K562 (cell line): ENCODE measurements around the gene ACYP2. TPM values are rescaled to one million over a fixed set of nuclear protein-coding genes. Genes with fewer than 3 reads are reported as not detected.
A peak's percentile ranks its signal among the peaks of the same experiment; 100 is the strongest.

Experiments
- ATAC-seq: fragments of 200-7000 bp; cut with Tn5 transposase; 3 replicates; pipeline ENCODE4 v1.9.1; 2020; ENCODE audit warnings: moderate library complexity
- BruUV-seq: library from RNA; stranded (reverse); fragments of 400-500 nt; replicated peaks from 2 replicates; lab custom pipeline; 2021; lab: Mats Ljungman, UMichigan
- CTCF ChIA-PET: fragments of 300-600 bp; formaldehyde crosslinking; extraction: SDS; loops from one replicate; lab custom pipeline; 2021; ENCODE audit warnings: low intra/inter-chr PET ratio; lab: Yijun Ruan, JAX
- POLR2A ChIA-PET: fragments of 300-600, 350-650 bp; sonication (Branson Sonifier 250); formaldehyde crosslinking; extraction: SDS; loops from one replicate; lab custom pipeline; 2021; ENCODE audit warnings: antibody characterized with exemption, inconsistent platforms; lab: Yijun Ruan, JAX
- DNase-seq, 4 experiments: peaks; one replicate each; pipeline versions ENCODE4 v3.0.0 to v3.0.0-alpha.2; 2011 to 2018; ENCODE audit warnings: low spot score in 3 of 4, mixed read lengths in 3 of 4; ENCODE audit errors: extremely low read depth in 1 of 4
- FAIRE-seq: peaks from 2 replicates; lab custom pipeline; 2011; peaks lifted over from hg19 to GRCh38; lab: Jason Lieb, UNC
- H2AFZ ChIP-seq: 2 replicates; pipeline ENCODE4 v1.6.0; 2011; ENCODE audit warnings: low read depth, low read length, control low read depth, inconsistent platforms
- H3K27ac ChIP-seq: fragments of 200-600 bp; 3 replicates; pipeline ENCODE4 v1.8.0; 2011; ENCODE audit warnings: low read depth, mild to moderate bottlenecking, control low read depth, inconsistent platforms, low read length, moderate library complexity, mixed read lengths; ENCODE audit errors: extremely low read depth
- H3K27me3 ChIP-seq, 2 experiments: fragments of 300-600 bp in 1 of 2; 2 replicates in 1 of 2; 3 replicates in 1 of 2; pipeline versions ENCODE4 v1.6.0 to v1.8.0; 2011; ENCODE audit warnings: inconsistent platforms in 2 of 2, low read length in 2 of 2, mild to moderate bottlenecking in 1 of 2, mixed read lengths in 1 of 2, moderate library complexity in 1 of 2; ENCODE audit not compliant: control insufficient read depth in 2 of 2, insufficient read depth in 2 of 2
- H3K36me3 ChIP-seq: fragments of 300-600 bp; 3 replicates; pipeline ENCODE4 v1.8.0; 2011; ENCODE audit warnings: mild to moderate bottlenecking, low read length, inconsistent platforms; ENCODE audit not compliant: control insufficient read depth, insufficient read depth
- H3K4me1 ChIP-seq, 2 experiments: fragments of 200-600 bp in 1 of 2; replicated peaks in 1 of 2; 2 replicates in 1 of 2; 3 replicates in 1 of 2; pipeline versions ENCODE4 v1.5.1 to v1.8.0; 2011; ENCODE audit warnings: inconsistent platforms in 2 of 2, low read length in 2 of 2, mild to moderate bottlenecking in 1 of 2, mixed read lengths in 1 of 2, moderate library complexity in 1 of 2; ENCODE audit not compliant: control insufficient read depth in 2 of 2, insufficient read depth in 2 of 2
- H3K4me2 ChIP-seq: 2 replicates; pipeline ENCODE4 v1.6.1; 2011; ENCODE audit warnings: low read length, control low read depth, inconsistent platforms, mixed read lengths; ENCODE audit not compliant: insufficient read depth
- H3K4me3 ChIP-seq: fragments of 200-600 bp; sonication (generic), shearing (Covaris generic); 2 replicates; pipeline ENCODE4 v1.5.1; 2016; ENCODE audit warnings: control low read depth, inconsistent platforms
- H3K79me2 ChIP-seq: fragments of 200-600 bp; 3 replicates; pipeline ENCODE4 v1.8.0; 2011; ENCODE audit warnings: low read length, inconsistent platforms; ENCODE audit not compliant: control insufficient read depth, insufficient read depth
- H3K9ac ChIP-seq, 2 experiments: 2 replicates each; pipeline versions ENCODE4 v1.6.0 to v1.6.1; 2011; ENCODE audit warnings: low read depth in 2 of 2, low read length in 2 of 2, control low read depth in 1 of 2, inconsistent platforms in 1 of 2, mild to moderate bottlenecking in 1 of 2, mixed read lengths in 1 of 2; ENCODE audit not compliant: insufficient read depth in 1 of 2
- H3K9me1 ChIP-seq: one replicate; pipeline ENCODE4 v1.6.0; 2011; ENCODE audit warnings: inconsistent platforms, mild to moderate bottlenecking, low read length, moderate library complexity; ENCODE audit not compliant: control insufficient read depth, insufficient read depth
- H3K9me3 ChIP-seq: replicated peaks from 2 replicates; pipeline ENCODE4 v1.5.1; 2011; ENCODE audit warnings: low read depth, low read length, inconsistent platforms; ENCODE audit not compliant: control insufficient read depth, insufficient read depth
- H4K20me1 ChIP-seq: replicated peaks from 2 replicates; pipeline ENCODE4 v1.6.1; 2011; ENCODE audit warnings: low read length, inconsistent platforms, mixed read lengths; ENCODE audit not compliant: control insufficient read depth, insufficient read depth
- BCOR ChIP-seq: fragments of 450-650 bp; IDR thresholded peaks from 2 replicates; pipeline ENCODE4 v1.6.1; 2016
- C11orf30 ChIP-seq: fragments of 450-650 bp; IDR thresholded peaks from 2 replicates; pipeline ENCODE4 v1.6.1; 2016; ENCODE audit warnings: low read depth, mild to moderate bottlenecking
- CHD1 ChIP-seq: fragments of 200-600 bp; sonication (generic); IDR thresholded peaks from one replicate; pipeline ENCODE4 v1.6.1; 2012; ENCODE audit warnings: mild to moderate bottlenecking, moderate library complexity, low read length, inconsistent platforms
- CTBP1 ChIP-seq: fragments of 450-650 bp; IDR thresholded peaks from 2 replicates; pipeline ENCODE4 v1.6.1; 2016; ENCODE audit warnings: borderline replicate concordance
- MCM7 ChIP-seq, 2 experiments: fragments of 450-650 bp; IDR thresholded peaks; 2 replicates each; pipeline ENCODE4 v1.6.1; 2016 to 2018
- NFE2 ChIP-seq: IDR thresholded peaks from 2 replicates; pipeline ENCODE4 v1.6.1; 2014; ENCODE audit warnings: antibody characterized with exemption, low read depth
- PHB ChIP-seq: fragments of 250-450 bp; sonication (Bioruptor Pico); IDR thresholded peaks from 2 replicates; pipeline ENCODE4 v1.5.0; 2021
- POLR2H ChIP-seq: IDR thresholded peaks from 2 replicates; pipeline ENCODE4 v1.6.1; 2016; ENCODE audit warnings: missing genetic modification characterization, low read depth, mild to moderate bottlenecking, control low read depth, missing compliant biosample characterization, moderate library complexity
- ZFX ChIP-seq: sonication (generic); formaldehyde crosslinking; IDR thresholded peaks from 2 replicates; pipeline ENCODE4 v1.8.0; 2022; ENCODE audit warnings: mild to moderate bottlenecking, missing genetic modification reagents, moderate library complexity
- ZNF507 ChIP-seq: conservative IDR thresholded peaks from 2 replicates; pipeline ENCODE4 v1.6.1; 2017; ENCODE audit warnings: missing genetic modification characterization, missing compliant biosample characterization
- ZNF584 ChIP-seq: fragments of 200-800 bp; sonication (Bioruptor generic); IDR thresholded peaks from 2 replicates; pipeline ENCODE4 v1.6.1; 2016; ENCODE audit warnings: low read depth, mild to moderate bottlenecking, missing genetic modification characterization, missing compliant biosample characterization
- WGBS: fragments of 100-300 bp; shearing (Covaris generic); methylation state at CpG from one replicate; pipeline ENCODE4 v1.1.6; 2016; ENCODE audit warnings: low coverage, mixed read lengths; ENCODE audit not compliant: insufficient coverage; ENCODE audit errors: missing lambda C conversion rate; 5-methylcytosine and 5-hydroxymethylcytosine counted together
- in situ Hi-C: fragments of 300-500 bp; cut with MboI; formaldehyde crosslinking; loops from 4 replicates; pipeline ENCODE4 v1.15.0; 2018; ENCODE audit warnings: inconsistent platforms, mixed read lengths
- intact Hi-C: fragments of 100-400 bp; cut with micrococcal nuclease; formaldehyde crosslinking; loops from 2 replicates; pipeline ENCODE4 v1.14.2; 2022
- polyA plus RNA-seq, 8 experiments: library from polyadenylated mRNA; depleted of rRNA in 4 of 8; stranded (reverse) in 5 of 8; unstranded in 3 of 8; fragments of >200 nt; fragmentation: Nextera tagmentation in 2 of 8; fragmentation: Illumina TruSeq in 1 of 8; extraction: Ambion mirVana in 2 of 8; extraction: Trizol in 1 of 8; gene quantifications; 2 replicates each; pipeline versions ENCODE4 v1.2.1 to v1.2.3, GENCODE V29; 2011 to 2014; ENCODE audit warnings: inconsistent platforms in 1 of 8, missing spikeins in 1 of 8
- total RNA-seq, 7 experiments: library from RNA; depleted of rRNA in 6 of 7; stranded (reverse); fragments of >200 nt in 6 of 7; fragmentation: Illumina TruSeq in 2 of 7; extraction: Trizol in 2 of 7; gene quantifications; 2 replicates each; pipeline versions ENCODE4 v1.2.1 to v1.2.3, GENCODE V29; 2011 to 2021; ENCODE audit warnings: low replicate concordance in 1 of 7
- TF ChIP-seq, protein P1 (sequence below): fragments of 450-650 bp; formaldehyde crosslinking; IDR thresholded peaks from 2 replicates; pipeline ENCODE4 v1.4.0; 2022; ENCODE audit warnings: missing genetic modification characterization
- TF ChIP-seq, protein P2 (sequence below): sonication (generic); formaldehyde crosslinking; IDR thresholded peaks from 2 replicates; pipeline ENCODE4 v1.8.0; 2022; ENCODE audit warnings: mild to moderate bottlenecking, missing genetic modification reagents
- TF ChIP-seq, protein P3 (sequence below): fragments of 200-400 bp; formaldehyde crosslinking; IDR thresholded peaks from 2 replicates; pipeline ENCODE4 v1.6.1; 2017; ENCODE audit warnings: mild to moderate bottlenecking, low read depth, low read length, moderate library complexity
- TF ChIP-seq, protein P4 (sequence below): fragments of 250-450 bp; sonication (Bioruptor Pico); IDR thresholded peaks from 2 replicates; pipeline ENCODE4 v1.9.0; 2021; ENCODE audit warnings: mild to moderate bottlenecking
- TF ChIP-seq, protein P5 (sequence below): conservative IDR thresholded peaks from 2 replicates; pipeline ENCODE4 v1.6.1; 2011; ENCODE audit warnings: low read depth, mild to moderate bottlenecking, low read length; ENCODE audit not compliant: control insufficient read depth

The ACYP2 gene
- total and polyA plus RNA-seq, 9 of the 15 experiments (the other 6 are each of a cell fraction or from before 2014, with no cell fraction given), result 1.0 to 4.1 (median 2.0) TPM

DNA sequence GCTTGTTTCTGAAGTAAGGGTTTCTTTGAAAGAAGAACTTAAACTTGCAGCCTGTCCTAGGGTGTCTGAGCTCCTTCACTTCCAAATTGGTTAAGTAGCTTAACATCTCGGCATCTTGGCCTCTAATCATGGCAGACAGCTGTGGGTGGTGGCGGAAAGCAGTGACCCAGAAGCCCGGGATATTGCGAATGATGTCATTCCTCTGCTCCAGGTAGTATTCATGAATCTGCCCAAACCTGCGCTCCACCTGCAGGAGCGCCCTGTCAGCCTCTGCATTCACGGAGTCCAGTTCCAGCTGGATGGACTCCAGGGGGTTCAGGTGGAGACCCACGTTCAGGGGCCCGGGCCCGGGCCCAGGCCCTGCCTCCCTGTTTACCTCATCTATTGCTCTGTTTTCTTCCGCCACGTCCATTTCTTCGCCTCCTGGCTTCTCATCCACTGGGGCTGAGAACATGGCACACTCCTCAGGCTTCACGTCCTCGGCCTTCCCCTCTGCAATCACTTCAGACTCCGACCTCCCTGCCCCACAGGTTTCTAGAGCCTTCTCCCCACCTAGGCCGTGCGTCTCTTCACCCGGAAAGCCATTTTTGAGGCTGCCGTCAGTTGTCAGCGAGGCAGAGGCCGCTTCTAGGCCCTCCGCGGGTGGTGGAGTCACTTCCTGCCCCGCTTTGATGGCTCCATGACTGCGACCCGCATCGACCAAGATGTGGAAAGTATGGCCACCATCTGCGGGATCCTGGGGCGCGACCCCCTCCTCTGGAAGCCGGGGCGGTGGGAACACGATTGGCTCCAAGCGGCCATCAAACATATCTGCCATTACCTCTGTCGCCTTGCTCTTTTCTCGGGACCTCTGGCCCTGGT, 140.0 kb downstream of the ACYP2 start:
- in situ Hi-C loops, result no loop called here
- H3K9ac ChIP-seq, result peak overlapping the region; percentile 82 to 94
- no peaks in the 10 kb centered on the region for H3K9me1 ChIP-seq
- peak overlapping the region; percentile 73 for H3K27ac ChIP-seq
- ChIA-PET CTCF (no interaction called here), POLR2A (interaction anchor here (1.0 to 2.3 kb wide), 3 partner anchors 9 to 28 kb away, joined by 4 to 18 read pairs (median 4); no protein-coding TSS in a partner anchor)
- FAIRE-seq (no peak), ATAC-seq (peak; percentile 76), DNase-seq (peak; percentile 17 to 42 (median 30))
- H3K4me3 ChIP-seq, result peak overlapping the region; percentile 58
- peaks cover 14% of the 10 kb centered on the region; the same call in 2 of the 3 replicates for H3K36me3 ChIP-seq
- peaks cover 19% of the 10 kb centered on the region for H4K20me1 ChIP-seq
- H3K27me3 ChIP-seq, result no peaks in the 10 kb centered on the region; a peak in 1 of 5 replicates
- peak overlapping the region; percentile 86 for H3K4me2 ChIP-seq
- H3K79me2 ChIP-seq, result peaks cover 56% of the 10 kb centered on the region
- TSS peak; percentile 43 for BruUV-seq
- 7% methylated on average over 37 of the region's 37 CpGs for WGBS
- intact Hi-C loops, result no loop called here
- H2AFZ ChIP-seq, result peak overlapping the region; percentile 90
- H3K4me1 ChIP-seq, result peaks cover 0 to 8% of the 10 kb centered on the region in 2 experiments; a peak in 1 of 5 replicates
- no peaks in the 10 kb centered on the region; the same call in 1 of the 2 replicates for H3K9me3 ChIP-seq
- TF ChIP-seq, protein P1, sequence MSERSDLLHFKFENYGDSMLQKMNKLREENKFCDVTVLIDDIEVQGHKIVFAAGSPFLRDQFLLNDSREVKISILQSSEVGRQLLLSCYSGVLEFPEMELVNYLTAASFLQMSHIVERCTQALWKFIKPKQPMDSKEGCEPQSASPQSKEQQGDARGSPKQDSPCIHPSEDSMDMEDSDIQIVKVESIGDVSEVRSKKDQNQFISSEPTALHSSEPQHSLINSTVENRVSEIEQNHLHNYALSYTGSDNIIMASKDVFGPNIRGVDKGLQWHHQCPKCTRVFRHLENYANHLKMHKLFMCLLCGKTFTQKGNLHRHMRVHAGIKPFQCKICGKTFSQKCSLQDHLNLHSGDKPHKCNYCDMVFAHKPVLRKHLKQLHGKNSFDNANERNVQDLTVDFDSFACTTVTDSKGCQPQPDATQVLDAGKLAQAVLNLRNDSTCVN, result no peak
- TF ChIP-seq BCOR (no peak), C11orf30 (no peak), CHD1 (no peak), ZNF507 (no peak), NFE2 (no peak), POLR2H (tag) (no peak), PHB (CRISPR knock-in tag) (no peak), MCM7 (IDR thresholded peaks at IDR 0.05) (no peak), CTBP1 (no peak), ZNF584 (CRISPR knock-in tag) (no peak), ZFX (CRISPR knock-in tag) (peak; percentile 38; the same call in 1 of the 2 replicates)
- TF ChIP-seq, protein P2, sequence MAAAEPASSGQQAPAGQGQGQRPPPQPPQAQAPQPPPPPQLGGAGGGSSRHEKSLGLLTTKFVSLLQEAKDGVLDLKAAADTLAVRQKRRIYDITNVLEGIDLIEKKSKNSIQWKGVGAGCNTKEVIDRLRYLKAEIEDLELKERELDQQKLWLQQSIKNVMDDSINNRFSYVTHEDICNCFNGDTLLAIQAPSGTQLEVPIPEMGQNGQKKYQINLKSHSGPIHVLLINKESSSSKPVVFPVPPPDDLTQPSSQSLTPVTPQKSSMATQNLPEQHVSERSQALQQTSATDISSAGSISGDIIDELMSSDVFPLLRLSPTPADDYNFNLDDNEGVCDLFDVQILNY, result no peak
- TF ChIP-seq, protein P3, sequence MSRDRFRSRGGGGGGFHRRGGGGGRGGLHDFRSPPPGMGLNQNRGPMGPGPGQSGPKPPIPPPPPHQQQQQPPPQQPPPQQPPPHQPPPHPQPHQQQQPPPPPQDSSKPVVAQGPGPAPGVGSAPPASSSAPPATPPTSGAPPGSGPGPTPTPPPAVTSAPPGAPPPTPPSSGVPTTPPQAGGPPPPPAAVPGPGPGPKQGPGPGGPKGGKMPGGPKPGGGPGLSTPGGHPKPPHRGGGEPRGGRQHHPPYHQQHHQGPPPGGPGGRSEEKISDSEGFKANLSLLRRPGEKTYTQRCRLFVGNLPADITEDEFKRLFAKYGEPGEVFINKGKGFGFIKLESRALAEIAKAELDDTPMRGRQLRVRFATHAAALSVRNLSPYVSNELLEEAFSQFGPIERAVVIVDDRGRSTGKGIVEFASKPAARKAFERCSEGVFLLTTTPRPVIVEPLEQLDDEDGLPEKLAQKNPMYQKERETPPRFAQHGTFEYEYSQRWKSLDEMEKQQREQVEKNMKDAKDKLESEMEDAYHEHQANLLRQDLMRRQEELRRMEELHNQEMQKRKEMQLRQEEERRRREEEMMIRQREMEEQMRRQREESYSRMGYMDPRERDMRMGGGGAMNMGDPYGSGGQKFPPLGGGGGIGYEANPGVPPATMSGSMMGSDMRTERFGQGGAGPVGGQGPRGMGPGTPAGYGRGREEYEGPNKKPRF, result no peak
- TF ChIP-seq, protein P4, sequence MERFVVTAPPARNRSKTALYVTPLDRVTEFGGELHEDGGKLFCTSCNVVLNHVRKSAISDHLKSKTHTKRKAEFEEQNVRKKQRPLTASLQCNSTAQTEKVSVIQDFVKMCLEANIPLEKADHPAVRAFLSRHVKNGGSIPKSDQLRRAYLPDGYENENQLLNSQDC (CRISPR knock-in tag), result no peak
- TF ChIP-seq, protein P5, sequence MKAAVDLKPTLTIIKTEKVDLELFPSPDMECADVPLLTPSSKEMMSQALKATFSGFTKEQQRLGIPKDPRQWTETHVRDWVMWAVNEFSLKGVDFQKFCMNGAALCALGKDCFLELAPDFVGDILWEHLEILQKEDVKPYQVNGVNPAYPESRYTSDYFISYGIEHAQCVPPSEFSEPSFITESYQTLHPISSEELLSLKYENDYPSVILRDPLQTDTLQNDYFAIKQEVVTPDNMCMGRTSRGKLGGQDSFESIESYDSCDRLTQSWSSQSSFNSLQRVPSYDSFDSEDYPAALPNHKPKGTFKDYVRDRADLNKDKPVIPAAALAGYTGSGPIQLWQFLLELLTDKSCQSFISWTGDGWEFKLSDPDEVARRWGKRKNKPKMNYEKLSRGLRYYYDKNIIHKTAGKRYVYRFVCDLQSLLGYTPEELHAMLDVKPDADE, result 0 out of 2 replicates have a peak, but pooled peaks have one; percentile 22
